H1 (cell line): ENCODE data around the gene INCENP.

Source experiments
- CHD1 ChIP-seq: IDR thresholded peaks from 2 replicates; pipeline ENCODE4 v1.6.1; 2012; ENCODE audit warnings: low read depth, low read length, improper control_type of control experiment
- EP300 ChIP-seq, 2 experiments: IDR thresholded peaks; 1 replicate in 1 of 2; 2 replicates in 1 of 2; pipeline ENCODE4 v1.6.1; 2011 to 2012; ENCODE audit warnings: low read depth in 2 of 2, low read length in 2 of 2, mild to moderate bottlenecking in 2 of 2, borderline replicate concordance in 1 of 2, inconsistent platforms in 1 of 2, moderate library complexity in 1 of 2
- EZH2 ChIP-seq: fragments of 200-600 bp; sonication (generic); IDR thresholded peaks from 2 replicates; pipeline ENCODE4 v1.7.1; 2012; ENCODE audit warnings: low read depth, mild to moderate bottlenecking, moderate library complexity, low read length, inconsistent platforms; ENCODE audit not compliant: severe bottlenecking
- HDAC6 ChIP-seq: IDR thresholded peaks from one replicate; pipeline ENCODE4 v1.7.1; 2012; ENCODE audit warnings: low read depth, mild to moderate bottlenecking, inconsistent platforms, low read length, moderate library complexity
- JUN ChIP-seq: IDR thresholded peaks from 2 replicates; pipeline ENCODE4 v1.6.1; 2011; ENCODE audit warnings: low read depth, mild to moderate bottlenecking, improper control_type of control experiment, low read length
- POLR2A ChIP-seq, 2 experiments: IDR thresholded peaks; 1 replicate in 1 of 2; 2 replicates in 1 of 2; pipeline ENCODE4 v1.6.1; 2011; ENCODE audit warnings: low read depth in 2 of 2, low read length in 2 of 2, mild to moderate bottlenecking in 2 of 2; ENCODE audit errors: control extremely low read depth in 1 of 2
- POLR2AphosphoS5 ChIP-seq: IDR thresholded peaks from 2 replicates; pipeline ENCODE4 v1.6.1; 2011; ENCODE audit warnings: low read depth, low read length
- SUZ12 ChIP-seq: fragments of 200-600 bp; sonication (generic); IDR thresholded peaks from 2 replicates; pipeline ENCODE4 v1.6.1; 2012; ENCODE audit warnings: mild to moderate bottlenecking, inconsistent platforms, low read length, moderate library complexity, mixed read lengths
- TAF1 ChIP-seq: IDR thresholded peaks from 2 replicates; pipeline ENCODE4 v1.6.1; 2011; ENCODE audit warnings: mild to moderate bottlenecking, low read depth, low read length
- TEAD4 ChIP-seq: IDR thresholded peaks from 2 replicates; pipeline ENCODE4 v1.6.1; 2012; ENCODE audit warnings: low read depth, low read length, inconsistent platforms, mixed read lengths
- ZNF274 ChIP-seq: IDR thresholded peaks from 2 replicates; pipeline ENCODE4 v1.7.0; 2012; ENCODE audit warnings: low read length, borderline replicate concordance; ENCODE audit errors: extremely low read depth
- TF ChIP-seq, protein P1 (sequence below): IDR thresholded peaks from 2 replicates; pipeline ENCODE4 v1.6.1; 2012; ENCODE audit warnings: inconsistent platforms
- TF ChIP-seq, protein P2 (sequence below), 3 experiments: IDR thresholded peaks; 1 replicate in 2 of 3; 2 replicates in 1 of 3; pipeline versions ENCODE4 v1.5.1 to v1.6.1; 2011; ENCODE audit warnings: low read length in 3 of 3, mild to moderate bottlenecking in 3 of 3, inconsistent platforms in 2 of 3, low read depth in 1 of 3, moderate library complexity in 1 of 3; ENCODE audit not compliant: insufficient read depth in 1 of 3; ENCODE audit errors: control extremely low read depth in 1 of 3
- TF ChIP-seq, protein P3 (sequence below): IDR thresholded peaks from 2 replicates; pipeline ENCODE4 v1.6.1; 2011; ENCODE audit warnings: low read length, improper control_type of control experiment

DNA sequence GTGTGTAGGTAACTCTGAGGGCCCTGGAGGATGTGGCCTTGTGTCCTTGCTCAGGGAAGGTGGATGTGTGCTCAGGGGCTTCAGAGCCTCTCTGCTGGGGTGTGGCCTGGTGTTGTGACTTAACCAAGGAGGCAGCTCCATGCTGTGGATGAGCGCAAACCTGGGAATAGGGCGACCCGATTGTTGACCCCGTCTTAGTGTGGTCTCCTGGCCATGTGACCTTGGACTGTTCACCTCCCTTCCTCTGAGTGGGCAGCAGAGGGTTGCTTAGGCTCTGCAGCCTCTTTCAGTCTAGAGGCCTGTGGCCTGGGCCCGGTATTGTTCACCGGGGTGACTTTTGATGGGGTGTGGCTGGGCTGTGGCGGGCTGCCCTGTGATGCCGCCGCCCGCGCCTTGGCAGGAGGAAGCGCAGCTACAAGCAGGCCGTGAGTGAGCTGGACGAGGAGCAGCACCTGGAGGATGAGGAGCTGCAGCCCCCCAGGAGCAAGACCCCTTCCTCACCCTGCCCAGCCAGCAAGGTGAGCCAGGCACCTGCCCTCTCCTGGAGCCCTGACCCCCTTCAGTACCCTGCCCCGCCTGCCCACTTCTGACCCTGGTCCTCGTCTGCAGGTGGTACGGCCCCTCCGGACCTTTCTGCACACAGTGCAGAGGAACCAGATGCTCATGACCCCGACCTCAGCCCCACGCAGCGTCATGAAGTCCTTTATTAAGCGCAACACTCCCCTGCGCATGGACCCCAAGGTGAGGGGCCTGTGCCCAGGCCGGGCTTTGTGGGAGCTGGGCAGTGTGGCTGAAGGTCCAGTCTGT is 16.7 kb downstream of the INCENP start:
- no peak for TF ChIP-seq POLR2A (IDR thresholded peaks at IDR 0.05; ENCODE audit: control extremely low read depth in 1 of 2, low read depth in 2 of 2, low read length in 2 of 2)
- no peak for TF ChIP-seq SUZ12
- TF ChIP-seq, protein P1, sequence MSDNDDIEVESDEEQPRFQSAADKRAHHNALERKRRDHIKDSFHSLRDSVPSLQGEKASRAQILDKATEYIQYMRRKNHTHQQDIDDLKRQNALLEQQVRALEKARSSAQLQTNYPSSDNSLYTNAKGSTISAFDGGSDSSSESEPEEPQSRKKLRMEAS, result no peak
- TF ChIP-seq, protein P2, sequence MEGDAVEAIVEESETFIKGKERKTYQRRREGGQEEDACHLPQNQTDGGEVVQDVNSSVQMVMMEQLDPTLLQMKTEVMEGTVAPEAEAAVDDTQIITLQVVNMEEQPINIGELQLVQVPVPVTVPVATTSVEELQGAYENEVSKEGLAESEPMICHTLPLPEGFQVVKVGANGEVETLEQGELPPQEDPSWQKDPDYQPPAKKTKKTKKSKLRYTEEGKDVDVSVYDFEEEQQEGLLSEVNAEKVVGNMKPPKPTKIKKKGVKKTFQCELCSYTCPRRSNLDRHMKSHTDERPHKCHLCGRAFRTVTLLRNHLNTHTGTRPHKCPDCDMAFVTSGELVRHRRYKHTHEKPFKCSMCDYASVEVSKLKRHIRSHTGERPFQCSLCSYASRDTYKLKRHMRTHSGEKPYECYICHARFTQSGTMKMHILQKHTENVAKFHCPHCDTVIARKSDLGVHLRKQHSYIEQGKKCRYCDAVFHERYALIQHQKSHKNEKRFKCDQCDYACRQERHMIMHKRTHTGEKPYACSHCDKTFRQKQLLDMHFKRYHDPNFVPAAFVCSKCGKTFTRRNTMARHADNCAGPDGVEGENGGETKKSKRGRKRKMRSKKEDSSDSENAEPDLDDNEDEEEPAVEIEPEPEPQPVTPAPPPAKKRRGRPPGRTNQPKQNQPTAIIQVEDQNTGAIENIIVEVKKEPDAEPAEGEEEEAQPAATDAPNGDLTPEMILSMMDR (IDR thresholded peaks at IDR 0.05; ENCODE audit: control extremely low read depth in 1 of 3, insufficient read depth in 1 of 3, low read depth in 1 of 3, low read length in 3 of 3), result no peak
- TF ChIP-seq, protein P3, sequence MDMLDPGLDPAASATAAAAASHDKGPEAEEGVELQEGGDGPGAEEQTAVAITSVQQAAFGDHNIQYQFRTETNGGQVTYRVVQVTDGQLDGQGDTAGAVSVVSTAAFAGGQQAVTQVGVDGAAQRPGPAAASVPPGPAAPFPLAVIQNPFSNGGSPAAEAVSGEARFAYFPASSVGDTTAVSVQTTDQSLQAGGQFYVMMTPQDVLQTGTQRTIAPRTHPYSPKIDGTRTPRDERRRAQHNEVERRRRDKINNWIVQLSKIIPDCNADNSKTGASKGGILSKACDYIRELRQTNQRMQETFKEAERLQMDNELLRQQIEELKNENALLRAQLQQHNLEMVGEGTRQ, result no peak
- no peak for TF ChIP-seq HDAC6
- TF ChIP-seq JUN, result no peak
- TF ChIP-seq EZH2, result no peak
- TF ChIP-seq CHD1, result no peak
- TF ChIP-seq TAF1, result no peak
- TF ChIP-seq ZNF274, result no peak
- TF ChIP-seq POLR2AphosphoS5, result no peak
- TF ChIP-seq EP300 (IDR thresholded peaks at IDR 0.05; ENCODE audit: borderline replicate concordance in 1 of 2, low read depth in 2 of 2, low read length in 2 of 2), result no peak
- no peak for TF ChIP-seq TEAD4
